ENCODE results near the gene CFLAR.

- no peak for TF ChIP-seq CTCF (conservative IDR thresholded peaks at IDR 0.05 in 1 of 2, IDR thresholded peaks at IDR 0.05 in 1 of 2; ENCODE audit: extremely low read depth in 1 of 2, insufficient read depth in 1 of 2, low read depth in 1 of 2, low read length in 2 of 2)
- no peak for TF ChIP-seq EZH2 (IDR thresholded peaks at IDR 0.05; ENCODE audit: borderline replicate concordance, low read length)
These were observed 48.2 kb downstream of the CFLAR start for GRCh38 chr2:201164166-201164565.
